GM12892 (cell line): ENCODE measurements around the gene ATG4D.

ENCODE experiments used
- POLR2A ChIP-seq: IDR thresholded peaks from 2 replicates; pipeline ENCODE4 v1.6.1; 2011; ENCODE audit warnings: low read depth, low read length, control low read depth
- TAF1 ChIP-seq: IDR thresholded peaks from 2 replicates; pipeline ENCODE4 v1.6.1; 2011; ENCODE audit warnings: low read depth, mild to moderate bottlenecking, control low read depth, low read length, borderline replicate concordance

GRCh38 chr19:10521461-10522171 is 22.1 kb upstream of the ATG4D start:
- no peak for TF ChIP-seq POLR2A
- TF ChIP-seq TAF1, result no peak
